Neural cell (in vitro differentiated cells): ENCODE measurements around the gene PLXNA3. TPM values are rescaled to one million over a fixed set of nuclear protein-coding genes. Genes with fewer than 3 reads are reported as not detected.
A peak's percentile ranks its signal among the peaks of the same experiment; 100 is the strongest.

ENCODE experiments used
- H2AFZ ChIP-seq: fragments of 200-600, 300-800 bp; sonication (generic), shearing (Covaris generic); 2 replicates; pipeline ENCODE4 v1.6.0; 2014; ENCODE audit warnings: low read depth, mild to moderate bottlenecking, antibody characterized with exemption, low read length, moderate library complexity
- H3F3A ChIP-seq: fragments of 200-600 bp; shearing (Covaris generic); 2 replicates; pipeline ENCODE4 v1.6.1; 2016; ENCODE audit warnings: mild to moderate bottlenecking, moderate library complexity, mixed read lengths, antibody characterized with exemption, low read length; ENCODE audit not compliant: insufficient read depth, poor library complexity, severe bottlenecking
- H3K27ac ChIP-seq: fragments of 200-600, 300-800 bp; sonication (generic), shearing (Covaris generic); 2 replicates; pipeline ENCODE4 v1.5.1; 2014; ENCODE audit warnings: mild to moderate bottlenecking, low read length, moderate library complexity
- H3K27me3 ChIP-seq: fragments of 300-800, 200-600 bp; sonication (generic), shearing (Covaris generic); 2 replicates; pipeline ENCODE4 v1.6.0; 2014; ENCODE audit warnings: mild to moderate bottlenecking, low read depth, low read length, moderate library complexity; ENCODE audit not compliant: insufficient read depth
- H3K36me3 ChIP-seq: fragments of 300-800, 200-600 bp; sonication (generic), shearing (Covaris generic); 2 replicates; pipeline ENCODE4 v1.5.1; 2014; ENCODE audit warnings: mild to moderate bottlenecking, antibody characterized with exemption, low read length, moderate library complexity; ENCODE audit not compliant: insufficient read depth
- H3K4me2 ChIP-seq: fragments of 300-800, 200-600 bp; sonication (generic), shearing (Covaris generic); 2 replicates; pipeline ENCODE4 v1.6.0; 2014; ENCODE audit warnings: mild to moderate bottlenecking, low read length
- H3K4me3 ChIP-seq: fragments of 300-800, 200-600 bp; sonication (generic), shearing (Covaris generic); 2 replicates; pipeline ENCODE4 v1.5.1; 2014; ENCODE audit warnings: mild to moderate bottlenecking, low read length, moderate library complexity
- H3K79me2 ChIP-seq: fragments of 200-600 bp; shearing (Covaris generic); replicated peaks from 2 replicates; pipeline ENCODE4 v1.6.0; 2014; ENCODE audit warnings: mild to moderate bottlenecking, low read length, moderate library complexity; ENCODE audit not compliant: insufficient read depth
- H3K9ac ChIP-seq: fragments of 300-800, 200-600 bp; sonication (generic), shearing (Covaris generic); 2 replicates; pipeline ENCODE4 v1.6.1; 2016; ENCODE audit warnings: mild to moderate bottlenecking, low read length, mixed read lengths
- H3K9me2 ChIP-seq: fragments of 200-600 bp; shearing (Covaris generic); 2 replicates; pipeline ENCODE4 v1.6.1; 2016; ENCODE audit warnings: mild to moderate bottlenecking, low read length, mixed read lengths; ENCODE audit not compliant: insufficient read depth
- H3K9me3 ChIP-seq: fragments of 200-600, 300-800 bp; sonication (generic), shearing (Covaris generic); 2 replicates; pipeline ENCODE4 v1.6.1; 2016; ENCODE audit warnings: mild to moderate bottlenecking, mixed run types, low read length, moderate library complexity, mixed read lengths
- H4K20me1 ChIP-seq: fragments of 200-600 bp; shearing (Covaris generic); 2 replicates; pipeline ENCODE4 v1.6.1; 2016; ENCODE audit warnings: mild to moderate bottlenecking, mixed run types; ENCODE audit not compliant: insufficient read depth
- CTCF ChIP-seq: fragments of 450-650 bp; IDR thresholded peaks from 2 replicates; pipeline ENCODE4 v1.5.1; 2014; ENCODE audit warnings: antibody characterized with exemption, mild to moderate bottlenecking, moderate library complexity; ENCODE audit not compliant: poor library complexity, severe bottlenecking
- EP300 ChIP-seq: fragments of 450-650 bp; conservative IDR thresholded peaks from 2 replicates; pipeline ENCODE4 v1.6.1; 2014; ENCODE audit warnings: antibody characterized with exemption, mild to moderate bottlenecking, moderate library complexity; ENCODE audit not compliant: poor library complexity, severe bottlenecking
- EZH2 ChIP-seq: fragments of 200-600, 300-800 bp; shearing (Covaris generic), sonication (generic); IDR thresholded peaks from 2 replicates; pipeline ENCODE4 v1.6.1; 2014; ENCODE audit warnings: antibody characterized with exemption, low read length, borderline replicate concordance, mild to moderate bottlenecking; ENCODE audit not compliant: insufficient read depth, poor library complexity, severe bottlenecking
- MXI1 ChIP-seq: fragments of 450-650 bp; conservative IDR thresholded peaks from 2 replicates; pipeline ENCODE4 v1.6.1; 2014; ENCODE audit warnings: antibody characterized with exemption, mild to moderate bottlenecking; ENCODE audit not compliant: poor library complexity, severe bottlenecking
- POLR2AphosphoS5 ChIP-seq: IDR thresholded peaks from 2 replicates; pipeline ENCODE4 v1.6.1; 2012
- RAD21 ChIP-seq: fragments of 450-650 bp; conservative IDR thresholded peaks from 2 replicates; pipeline ENCODE4 v1.6.1; 2014; ENCODE audit warnings: antibody characterized with exemption, mild to moderate bottlenecking, moderate library complexity
- SMC3 ChIP-seq: fragments of 450-650 bp; conservative IDR thresholded peaks from 2 replicates; pipeline ENCODE4 v1.6.1; 2014; ENCODE audit warnings: antibody characterized with exemption, mild to moderate bottlenecking, moderate library complexity; ENCODE audit not compliant: poor library complexity
- TAF1 ChIP-seq: IDR thresholded peaks from 2 replicates; pipeline ENCODE4 v1.6.1; 2012; ENCODE audit warnings: low read depth
- polyA plus RNA-seq: library from polyadenylated mRNA; depleted of rRNA; stranded (reverse); fragments of >200 nt; gene quantifications from 2 replicates; pipeline ENCODE4 v1.2.3, GENCODE V29; 2014
- TF ChIP-seq, protein P1 (sequence below): IDR thresholded peaks from 2 replicates; pipeline ENCODE4 v1.6.1; 2012; ENCODE audit warnings: borderline replicate concordance

Gene PLXNA3
- polyA plus RNA-seq, 1 donor from 2014 or later = 17.2 TPM

DNA sequence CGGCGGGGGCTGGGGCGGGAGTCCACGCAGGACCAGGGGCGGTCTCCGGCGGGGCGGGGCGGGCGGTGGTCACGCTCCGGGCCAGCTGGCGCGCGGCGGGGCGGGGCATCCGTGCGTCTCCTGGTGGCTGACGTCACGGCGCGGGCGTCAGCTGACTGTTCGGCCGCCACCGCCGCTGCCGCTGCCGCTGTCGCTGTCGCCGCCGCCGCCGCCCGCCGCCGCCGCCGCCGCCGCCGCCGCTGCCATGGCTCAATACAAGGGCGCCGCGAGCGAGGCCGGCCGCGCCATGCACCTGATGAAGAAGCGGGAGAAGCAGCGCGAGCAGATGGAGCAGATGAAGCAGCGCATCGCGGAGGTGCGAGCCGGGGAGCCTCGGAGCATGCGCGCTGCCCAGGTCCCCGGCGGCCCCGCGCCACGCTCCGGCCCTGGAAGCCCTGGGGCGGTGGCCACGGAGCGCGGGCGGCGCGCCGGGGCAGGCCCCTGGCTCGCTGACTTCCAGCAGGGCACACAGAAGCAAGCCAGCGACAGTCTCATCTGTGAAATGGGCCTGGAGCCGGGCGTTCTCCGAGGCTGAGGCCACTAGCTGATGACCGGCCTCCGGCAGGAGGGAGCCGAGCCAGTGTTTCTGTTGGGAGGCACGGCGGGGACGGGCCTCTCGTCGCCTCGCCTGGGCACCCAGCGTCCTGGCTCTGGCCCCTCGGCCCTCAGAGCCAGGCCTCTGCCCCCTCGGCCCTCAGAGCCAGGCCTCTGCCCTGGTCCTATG, 13.9 kb upstream of the PLXNA3 start, which contains the start of gene FAM50A:
FAM50A (plus strand) TSS at position 150 of the 763 bp plus-strand sequence; CDS start at position 245, 95 bp downstream.
- H3K4me2 ChIP-seq = peak within 1 kb of the TSS; percentile 6
- no peak within 1 kb of the TSS for H2AFZ ChIP-seq
- H3F3A ChIP-seq = no peaks in the 10 kb centered on the region
- H4K20me1 ChIP-seq = no peaks in the 10 kb centered on the region
- peak within 1 kb of the TSS; percentile 73 for H3K9ac ChIP-seq
- peak within 1 kb of the TSS; percentile 77 for H3K27ac ChIP-seq
- peak within 1 kb of the TSS; percentile 71 for H3K4me3 ChIP-seq
- H3K36me3 ChIP-seq = no peaks in the 10 kb centered on the region
- H3K79me2 ChIP-seq = peaks cover 6% of the 10 kb centered on the region
- H3K27me3 ChIP-seq = no peaks in the 10 kb centered on the region
- H3K9me2 ChIP-seq = no peaks in the 10 kb centered on the region
- peak; percentile 31 for TF ChIP-seq SMC3
- TF ChIP-seq RAD21 = no peak
- no peak for TF ChIP-seq CTCF
- TF ChIP-seq MXI1 = peak; percentile 66
- TF ChIP-seq TAF1 = no peak
- TF ChIP-seq POLR2AphosphoS5 = peak; percentile 43
- no peak for TF ChIP-seq EZH2
- no peak for TF ChIP-seq EP300
- TF ChIP-seq, protein P1, sequence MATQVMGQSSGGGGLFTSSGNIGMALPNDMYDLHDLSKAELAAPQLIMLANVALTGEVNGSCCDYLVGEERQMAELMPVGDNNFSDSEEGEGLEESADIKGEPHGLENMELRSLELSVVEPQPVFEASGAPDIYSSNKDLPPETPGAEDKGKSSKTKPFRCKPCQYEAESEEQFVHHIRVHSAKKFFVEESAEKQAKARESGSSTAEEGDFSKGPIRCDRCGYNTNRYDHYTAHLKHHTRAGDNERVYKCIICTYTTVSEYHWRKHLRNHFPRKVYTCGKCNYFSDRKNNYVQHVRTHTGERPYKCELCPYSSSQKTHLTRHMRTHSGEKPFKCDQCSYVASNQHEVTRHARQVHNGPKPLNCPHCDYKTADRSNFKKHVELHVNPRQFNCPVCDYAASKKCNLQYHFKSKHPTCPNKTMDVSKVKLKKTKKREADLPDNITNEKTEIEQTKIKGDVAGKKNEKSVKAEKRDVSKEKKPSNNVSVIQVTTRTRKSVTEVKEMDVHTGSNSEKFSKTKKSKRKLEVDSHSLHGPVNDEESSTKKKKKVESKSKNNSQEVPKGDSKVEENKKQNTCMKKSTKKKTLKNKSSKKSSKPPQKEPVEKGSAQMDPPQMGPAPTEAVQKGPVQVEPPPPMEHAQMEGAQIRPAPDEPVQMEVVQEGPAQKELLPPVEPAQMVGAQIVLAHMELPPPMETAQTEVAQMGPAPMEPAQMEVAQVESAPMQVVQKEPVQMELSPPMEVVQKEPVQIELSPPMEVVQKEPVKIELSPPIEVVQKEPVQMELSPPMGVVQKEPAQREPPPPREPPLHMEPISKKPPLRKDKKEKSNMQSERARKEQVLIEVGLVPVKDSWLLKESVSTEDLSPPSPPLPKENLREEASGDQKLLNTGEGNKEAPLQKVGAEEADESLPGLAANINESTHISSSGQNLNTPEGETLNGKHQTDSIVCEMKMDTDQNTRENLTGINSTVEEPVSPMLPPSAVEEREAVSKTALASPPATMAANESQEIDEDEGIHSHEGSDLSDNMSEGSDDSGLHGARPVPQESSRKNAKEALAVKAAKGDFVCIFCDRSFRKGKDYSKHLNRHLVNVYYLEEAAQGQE = no peak
- no peaks in the 10 kb centered on the region for H3K9me3 ChIP-seq

GRCh38 chrX:154444755-154445246, 13.3 kb upstream of the PLXNA3 start:
- H3K9me3 ChIP-seq = no peaks in the 10 kb centered on the region
- no peaks in the 10 kb centered on the region for H3K27me3 ChIP-seq
- H3K36me3 ChIP-seq = no peaks in the 10 kb centered on the region
- H3F3A ChIP-seq = no peaks in the 10 kb centered on the region
- peak overlapping the region; percentile 6 for H3K4me2 ChIP-seq
- TF ChIP-seq MXI1 (no peak), POLR2AphosphoS5 (no peak), RAD21 (no peak), EZH2 (no peak), SMC3 (no peak), TAF1 (no peak), EP300 (no peak), CTCF (no peak)
- TF ChIP-seq, protein P1 = no peak
- peaks cover 4% of the 10 kb centered on the region for H3K79me2 ChIP-seq
- peak overlapping the region; percentile 57 for H3K27ac ChIP-seq
- H4K20me1 ChIP-seq = no peaks in the 10 kb centered on the region
- no peak overlapping the region for H2AFZ ChIP-seq
- H3K9ac ChIP-seq = peak overlapping the region; percentile 73
- no peaks in the 10 kb centered on the region for H3K9me2 ChIP-seq
- H3K4me3 ChIP-seq = peak overlapping the region; percentile 71
